Upper lobe of left lung (tissue), 6 donors: ENCODE data around the gene AUP1. TPM values are rescaled to one million over a fixed set of nuclear protein-coding genes. Genes with fewer than 3 reads are reported as not detected.

Source experiments
- ATAC-seq, 2 donors: fragments of 200-7000 bp; cut with Tn5 transposase; one replicate each; pipeline ENCODE4 v1.9.1; 2022; ENCODE audit warnings: mild to moderate bottlenecking in 2 of 2, moderate library complexity in 2 of 2; ENCODE audit not compliant: low FRiP score in 2 of 2
- DNase-seq, 2 donors: peaks; one replicate each; pipeline ENCODE4 v3.0.0-alpha.2; 2019 to 2020
- H3K27ac ChIP-seq, 4 donors: fragments of 200-600 bp; sonication (generic); one replicate each; pipeline ENCODE4 v1.5.1; 2016 to 2019
- H3K27me3 ChIP-seq, 4 donors: fragments of 200-600 bp; sonication (generic); one replicate each; pipeline ENCODE4 v1.5.1; 2017 to 2019
- H3K36me3 ChIP-seq, 4 donors: fragments of 200-600 bp; sonication (generic); one replicate each; pipeline ENCODE4 v1.5.1; 2016 to 2019
- H3K4me1 ChIP-seq, 4 donors: fragments of 200-600 bp; sonication (generic); one replicate each; pipeline ENCODE4 v1.5.1; 2018 to 2019
- H3K4me3 ChIP-seq, 4 donors: fragments of 200-600 bp; sonication (generic); one replicate each; pipeline ENCODE4 v1.5.1; 2017 to 2019; ENCODE audit warnings: mild to moderate bottlenecking in 2 of 4, moderate library complexity in 1 of 4
- H3K9me3 ChIP-seq, 4 donors: fragments of 200-600 bp; sonication (generic); one replicate each; pipeline ENCODE4 v1.5.1; 2018 to 2019
- EP300 ChIP-seq, 4 donors: sonication (generic); formaldehyde crosslinking; IDR thresholded peaks; one replicate each; pipeline ENCODE4 v1.5.1; 2017; ENCODE audit warnings: antibody characterized with exemption in 4 of 4, control low read depth in 2 of 4
- POLR2A ChIP-seq, 4 donors: fragments of 450-650 bp; IDR thresholded peaks; one replicate each; pipeline ENCODE4 v1.5.1; 2016 to 2017; ENCODE audit warnings: antibody characterized with exemption in 4 of 4, mild to moderate bottlenecking in 2 of 4
- POLR2AphosphoS5 ChIP-seq, 2 donors: sonication (generic); formaldehyde crosslinking; IDR thresholded peaks; one replicate each; pipeline ENCODE4 v1.5.1; 2017; ENCODE audit warnings: antibody characterized with exemption in 2 of 2
- WGBS, 2 donors: methylation state at CpG; one replicate each; pipeline ENCODE4 v1.1.5; 2017 to 2018; 5-methylcytosine and 5-hydroxymethylcytosine counted together
- total RNA-seq, 6 donors: library from RNA; depleted of rRNA in 4 of 6; stranded (reverse); fragments of >200 nt in 4 of 6; gene quantifications; one replicate each; pipeline versions ENCODE4 v1.1.0 to v1.2.1, GENCODE V29; 2016 to 2021
- TF ChIP-seq, protein P1 (sequence below), 6 experiments: fragments of 450-650 bp in 4 of 6; fragments of 200-600 bp in 2 of 6; sonication (generic) in 2 of 6; IDR thresholded peaks; one replicate each; pipeline ENCODE4 v1.5.1; 2016 to 2019; ENCODE audit warnings: antibody characterized with exemption in 6 of 6
- donor health status: DM: no; HTN: no; CAD: no; lungs with moderate emphysema.
- donor health status: DM: no; HTN: yes; CAD: no; lungs with severe emphysema.

AUP1 gene
- total RNA-seq, 6 donors from 2014 or later: 93.4 to 337 (median 125) TPM

DNA sequence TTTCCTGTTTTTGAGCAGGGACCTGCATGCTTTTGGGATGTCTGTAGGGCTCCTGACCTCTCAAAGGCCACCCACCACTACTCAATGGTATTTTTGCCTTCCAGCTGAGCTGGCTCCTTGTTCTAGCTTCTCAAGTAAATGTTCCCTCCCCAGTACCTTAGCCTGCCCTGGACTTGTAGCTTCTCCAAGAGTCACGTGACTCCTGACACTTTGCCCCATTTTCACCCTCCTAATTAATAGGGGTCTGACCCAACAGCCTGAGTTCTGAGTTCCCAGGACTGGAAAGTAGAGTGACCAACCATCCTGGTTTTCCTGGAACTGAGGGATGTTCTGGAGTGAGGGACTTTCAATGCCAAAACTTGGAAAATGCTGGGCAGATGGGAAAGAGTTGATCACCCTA, 34.1 kb downstream of the AUP1 start:
- H3K9me3 ChIP-seq: no peaks in the 10 kb centered on the region
- peaks cover 29 to 40% (median 36%) of the 10 kb centered on the region in 4 donors for H3K36me3 ChIP-seq
- H3K27ac ChIP-seq: no peak overlapping the region
- H3K27me3 ChIP-seq: peaks cover 0 to 29% (median 4%) of the 10 kb centered on the region in 4 donors
- ATAC-seq (no peak), DNase-seq (no peak)
- 85 to 92% methylated on average over 1 of the region's 1 CpG for WGBS, 2 donors
- TF ChIP-seq EP300 (IDR thresholded peaks at IDR 0.05) (no peak), POLR2AphosphoS5 (IDR thresholded peaks at IDR 0.05) (no peak), POLR2A (IDR thresholded peaks at IDR 0.05) (no peak)
- TF ChIP-seq, protein P1, sequence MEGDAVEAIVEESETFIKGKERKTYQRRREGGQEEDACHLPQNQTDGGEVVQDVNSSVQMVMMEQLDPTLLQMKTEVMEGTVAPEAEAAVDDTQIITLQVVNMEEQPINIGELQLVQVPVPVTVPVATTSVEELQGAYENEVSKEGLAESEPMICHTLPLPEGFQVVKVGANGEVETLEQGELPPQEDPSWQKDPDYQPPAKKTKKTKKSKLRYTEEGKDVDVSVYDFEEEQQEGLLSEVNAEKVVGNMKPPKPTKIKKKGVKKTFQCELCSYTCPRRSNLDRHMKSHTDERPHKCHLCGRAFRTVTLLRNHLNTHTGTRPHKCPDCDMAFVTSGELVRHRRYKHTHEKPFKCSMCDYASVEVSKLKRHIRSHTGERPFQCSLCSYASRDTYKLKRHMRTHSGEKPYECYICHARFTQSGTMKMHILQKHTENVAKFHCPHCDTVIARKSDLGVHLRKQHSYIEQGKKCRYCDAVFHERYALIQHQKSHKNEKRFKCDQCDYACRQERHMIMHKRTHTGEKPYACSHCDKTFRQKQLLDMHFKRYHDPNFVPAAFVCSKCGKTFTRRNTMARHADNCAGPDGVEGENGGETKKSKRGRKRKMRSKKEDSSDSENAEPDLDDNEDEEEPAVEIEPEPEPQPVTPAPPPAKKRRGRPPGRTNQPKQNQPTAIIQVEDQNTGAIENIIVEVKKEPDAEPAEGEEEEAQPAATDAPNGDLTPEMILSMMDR (IDR thresholded peaks at IDR 0.05): no peak
- no peak overlapping the region for H3K4me3 ChIP-seq
- H3K4me1 ChIP-seq: peaks cover 23 to 30% (median 24%) of the 10 kb centered on the region in 4 donors

- no peak overlapping the region for H3K27ac ChIP-seq
- peaks cover 0 to 11% (median 0%) of the 10 kb centered on the region in 4 donors for H3K27me3 ChIP-seq
- 95 to 100% methylated on average over 3 of the region's 3 CpGs for WGBS, 2 donors
- TF ChIP-seq, protein P1 (IDR thresholded peaks at IDR 0.05): no peak
- TF ChIP-seq EP300 (IDR thresholded peaks at IDR 0.05): no peak
- no peak for TF ChIP-seq POLR2A (IDR thresholded peaks at IDR 0.05)
- no peak for TF ChIP-seq POLR2AphosphoS5 (IDR thresholded peaks at IDR 0.05)
- H3K9me3 ChIP-seq: no peaks in the 10 kb centered on the region
- DNase-seq (no peak), ATAC-seq (no peak)
- H3K4me3 ChIP-seq: no peak overlapping the region
- H3K36me3 ChIP-seq: peaks cover 30 to 55% (median 44%) of the 10 kb centered on the region in 4 donors
- peaks cover 10 to 15% (median 12%) of the 10 kb centered on the region in 4 donors for H3K4me1 ChIP-seq
Measured at GRCh38 chr2:74493546-74493945, 36.0 kb downstream of the AUP1 start.

DNA sequence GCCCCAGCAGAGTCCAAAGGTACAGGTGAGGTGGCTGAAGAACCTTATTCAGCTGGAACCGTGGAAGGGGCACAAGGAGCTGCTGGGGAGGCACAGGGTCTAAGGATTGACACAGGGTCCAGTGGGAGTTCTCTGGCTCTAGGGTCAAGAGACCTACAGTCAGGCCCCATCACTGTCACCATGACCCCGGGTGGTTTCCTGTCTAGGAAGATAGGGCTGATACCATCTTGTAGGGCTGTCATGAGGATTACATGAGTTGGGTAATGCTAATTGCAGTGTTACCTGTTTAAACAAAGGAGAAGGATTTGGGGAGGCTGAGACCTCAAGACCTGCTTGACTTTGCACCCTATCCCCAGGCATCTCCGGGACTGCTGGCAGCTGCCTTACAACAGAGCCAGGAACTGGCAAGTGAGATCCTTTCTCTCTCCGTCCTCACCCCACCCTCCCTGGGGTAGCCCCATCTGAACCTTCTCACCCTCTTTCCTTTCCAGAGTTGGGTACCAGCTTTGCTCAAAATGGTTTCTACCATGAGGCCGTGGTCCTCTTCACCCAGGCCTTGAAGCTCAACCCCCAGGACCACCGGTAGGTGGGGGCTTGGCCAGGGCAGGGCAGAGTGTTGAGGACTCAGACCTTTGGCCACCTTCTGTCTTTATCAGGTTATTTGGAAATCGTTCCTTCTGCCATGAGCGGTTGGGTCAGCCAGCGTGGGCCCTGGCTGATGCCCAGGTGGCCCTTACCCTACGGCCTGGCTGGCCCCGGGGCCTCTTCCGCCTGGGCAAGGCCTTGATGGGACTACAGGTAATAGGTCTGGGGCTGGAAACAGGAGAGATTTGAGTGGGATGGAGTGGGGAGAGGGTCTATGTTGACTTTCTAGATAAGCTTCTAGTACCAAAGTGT, 37.6 kb downstream of the AUP1 start:
- WGBS, 2 donors: 97 to 98% methylated on average over 11 to 12 of the region's 12 CpGs

DNA sequence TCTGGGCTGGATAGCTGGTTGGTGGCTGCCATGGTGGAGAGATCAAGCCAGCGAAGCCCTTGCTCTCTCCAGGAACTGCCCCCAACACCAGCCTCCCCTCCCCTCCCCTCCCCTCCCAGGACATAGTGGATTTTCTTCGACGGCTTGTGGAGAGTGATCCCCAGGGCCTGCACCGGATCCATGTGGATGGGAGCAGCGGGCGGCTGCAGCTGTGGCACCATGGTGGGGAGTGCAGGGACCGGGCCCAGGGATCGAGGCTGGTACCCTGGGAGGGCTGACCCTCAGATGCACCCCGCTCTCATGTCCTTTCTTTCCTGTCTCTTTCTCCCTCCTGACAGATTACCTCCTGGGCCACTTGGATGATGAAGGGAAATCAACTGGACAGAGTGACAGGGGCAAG, 39.6 kb downstream of the AUP1 start:
- H3K36me3 ChIP-seq: peaks cover 30 to 85% (median 56%) of the 10 kb centered on the region in 4 donors
- ATAC-seq (peak in 1 of 2 donors; percentile 12), DNase-seq (no peak)
- no peak overlapping the region for H3K27ac ChIP-seq
- H3K27me3 ChIP-seq: no peaks in the 10 kb centered on the region
- H3K4me1 ChIP-seq: no peaks in the 10 kb centered on the region
- no peaks in the 10 kb centered on the region for H3K9me3 ChIP-seq
- 92 to 93% methylated on average over 2 to 9 of the region's 9 CpGs for WGBS, 2 donors
- TF ChIP-seq EP300 (IDR thresholded peaks at IDR 0.05): no peak
- no peak for TF ChIP-seq POLR2A (IDR thresholded peaks at IDR 0.05)
- TF ChIP-seq POLR2AphosphoS5 (IDR thresholded peaks at IDR 0.05): no peak
- TF ChIP-seq, protein P1 (IDR thresholded peaks at IDR 0.05): no peak
- H3K4me3 ChIP-seq: no peak overlapping the region

More for the DNA sequence above, 37.6 kb downstream of the AUP1 start:
- Histone ChIP-seq H3K27me3 (no peaks in the 10 kb centered on the region), H3K4me3 (no peak overlapping the region), H3K27ac (no peak overlapping the region), H3K9me3 (no peaks in the 10 kb centered on the region), H3K36me3 (peaks cover 30 to 67% (median 47%) of the 10 kb centered on the region in 4 donors), H3K4me1 (no peaks in the 10 kb centered on the region)
- DNase-seq (peak in 1 of 2 donors; percentile 64), ATAC-seq (no peak)
- no peak for TF ChIP-seq POLR2A (IDR thresholded peaks at IDR 0.05)
- no peak for TF ChIP-seq EP300 (IDR thresholded peaks at IDR 0.05)
- TF ChIP-seq, protein P1 (IDR thresholded peaks at IDR 0.05): no peak
- TF ChIP-seq POLR2AphosphoS5 (IDR thresholded peaks at IDR 0.05): no peak
